Activated naive CD8-positive, alpha-beta T cell (primary cell): ENCODE results near the gene RNF150.
"Not testable (repeated sequence)": the region's sequence is repeated elsewhere in the genome, so short reads cannot be mapped to it uniquely, and the experiment has no call there.

Experiments
- H3K27ac Mint-ChIP-seq: one replicate; pipeline ENCODE4 v1.8.0; 2021; ENCODE audit warnings: mixed read lengths
- H3K27me3 Mint-ChIP-seq: one replicate; pipeline ENCODE4 v1.8.0; 2021; ENCODE audit warnings: mixed read lengths
- H3K36me3 Mint-ChIP-seq: one replicate; pipeline ENCODE4 v1.8.0; 2021; ENCODE audit warnings: mixed read lengths
- H3K4me1 Mint-ChIP-seq: one replicate; pipeline ENCODE4 v1.8.0; 2021; ENCODE audit warnings: low read depth, mixed read lengths
- H3K4me3 Mint-ChIP-seq: one replicate; pipeline ENCODE4 v1.8.0; 2021; ENCODE audit warnings: mild to moderate bottlenecking, mixed read lengths
- H3K9me3 Mint-ChIP-seq: one replicate; pipeline ENCODE4 v1.8.0; 2021; ENCODE audit warnings: low read depth, mixed read lengths

RNF150 gene

DNA sequence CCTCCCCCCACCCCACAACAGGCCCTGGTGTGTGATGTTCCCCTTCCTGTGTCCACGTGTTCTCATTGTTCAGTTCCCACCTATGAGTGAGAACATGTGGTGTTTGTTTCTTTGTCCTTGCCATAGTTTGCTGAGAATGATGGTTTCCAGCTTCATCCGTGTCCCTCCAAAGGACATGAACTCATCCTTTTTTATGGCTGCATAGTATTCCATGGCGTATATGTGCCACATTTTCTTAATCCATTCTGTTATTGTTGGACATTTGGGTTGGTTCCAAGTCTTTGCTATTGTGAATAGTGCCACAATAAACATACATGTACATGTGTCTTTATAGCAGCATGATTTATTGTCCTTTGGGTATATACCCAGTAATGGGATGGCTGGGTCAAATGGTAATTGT is 312.7 kb downstream of the RNF150 start:
- H3K36me3 Mint-ChIP-seq, H3K27ac Mint-ChIP-seq, H3K4me1 Mint-ChIP-seq, H3K27me3 Mint-ChIP-seq, H3K4me3 Mint-ChIP-seq, H3K9me3 Mint-ChIP-seq: not testable (repeated sequence)

DNA sequence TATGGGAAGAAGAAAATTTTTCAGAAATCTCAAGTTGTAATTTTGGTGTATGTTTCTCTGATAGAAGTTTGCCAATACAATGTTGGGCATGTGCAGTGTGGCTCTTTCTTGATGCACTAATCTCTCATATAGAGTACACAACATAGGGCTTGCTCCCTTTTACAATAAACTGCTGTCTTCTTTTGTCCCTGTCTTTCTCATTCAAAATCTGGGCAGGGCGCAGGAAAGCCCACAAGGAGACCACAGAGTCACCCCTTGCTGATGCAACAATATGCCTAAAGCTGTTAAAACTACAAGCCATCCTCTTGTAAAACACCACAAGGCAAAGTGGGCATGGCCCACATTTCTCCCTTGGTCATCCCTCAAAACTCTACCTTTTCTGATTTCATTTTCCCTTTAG is 313.7 kb downstream of the RNF150 start:
- no peaks in the 10 kb centered on the region for H3K4me1 Mint-ChIP-seq
- H3K36me3 Mint-ChIP-seq, result no peaks in the 10 kb centered on the region

DNA sequence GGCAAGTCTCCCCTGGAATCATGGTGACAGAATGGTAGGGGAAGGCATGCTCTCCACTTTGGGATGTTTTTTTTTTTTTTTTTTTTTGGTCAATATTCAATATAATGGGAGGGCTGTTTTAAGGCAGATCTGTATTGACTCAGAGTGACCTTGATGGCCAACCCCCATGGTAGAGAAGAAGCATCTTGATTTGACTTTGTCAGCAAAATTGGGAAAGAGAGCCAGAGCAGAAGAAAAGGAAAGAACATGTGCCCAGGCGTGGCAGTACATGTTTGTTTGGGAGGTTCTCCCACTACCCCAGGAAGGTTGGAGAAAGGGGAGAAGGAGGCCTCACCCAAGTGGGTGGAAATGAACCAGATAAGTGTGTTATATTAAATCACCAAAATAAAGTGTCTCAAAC is 314.8 kb downstream of the RNF150 start:
- Mint-ChIP-seq H3K27ac (no peak overlapping the region), H3K36me3 (no peaks in the 10 kb centered on the region), H3K27me3 (peaks cover 5% of the 10 kb centered on the region), H3K4me3 (no peak overlapping the region), H3K4me1 (no peaks in the 10 kb centered on the region), H3K9me3 (no peaks in the 10 kb centered on the region)

More for the DNA sequence above, 313.7 kb downstream of the RNF150 start:
- Mint-ChIP-seq H3K4me3 (no peak overlapping the region), H3K27me3 (peaks cover 5% of the 10 kb centered on the region), H3K27ac (no peak overlapping the region), H3K9me3 (no peaks in the 10 kb centered on the region)

DNA sequence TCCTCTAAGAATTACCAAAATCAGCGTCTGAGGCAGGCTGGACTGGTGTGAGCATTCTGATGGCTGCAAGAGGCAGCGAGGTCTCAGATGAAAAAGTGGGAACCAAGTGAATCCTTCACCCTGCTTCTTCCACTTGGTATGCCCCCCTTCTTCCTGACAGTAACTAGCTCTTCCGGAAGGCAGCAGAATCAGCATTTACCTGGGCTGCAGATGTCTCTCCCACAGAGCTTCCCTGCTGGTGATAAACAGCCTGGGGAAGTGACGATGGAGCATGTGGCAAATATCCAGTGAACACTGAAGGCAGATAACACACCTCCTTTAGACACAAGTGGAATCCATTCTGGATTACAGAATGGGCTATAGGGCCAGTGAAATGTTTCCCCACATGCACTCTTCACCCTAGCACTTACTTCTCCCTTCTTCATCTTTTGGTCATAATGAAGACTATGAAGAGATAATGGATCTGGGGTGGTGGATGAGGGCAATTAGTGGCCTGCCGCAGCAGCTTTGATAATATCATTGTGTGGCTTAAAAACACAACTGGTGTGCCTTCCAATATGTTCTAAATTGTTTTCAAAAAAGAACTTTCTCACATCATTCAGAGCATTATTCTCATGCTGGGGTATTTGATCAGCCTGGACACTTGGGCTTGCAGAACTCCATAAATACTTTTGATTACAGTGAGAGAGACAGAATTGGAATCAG is 316.3 kb downstream of the RNF150 start:
- H3K4me1 Mint-ChIP-seq, result no peaks in the 10 kb centered on the region
- H3K4me3 Mint-ChIP-seq, result no peak overlapping the region
- H3K36me3 Mint-ChIP-seq, result no peaks in the 10 kb centered on the region
- no peaks in the 10 kb centered on the region for H3K9me3 Mint-ChIP-seq
- peaks cover 6% of the 10 kb centered on the region for H3K27me3 Mint-ChIP-seq
- no peak overlapping the region for H3K27ac Mint-ChIP-seq

DNA sequence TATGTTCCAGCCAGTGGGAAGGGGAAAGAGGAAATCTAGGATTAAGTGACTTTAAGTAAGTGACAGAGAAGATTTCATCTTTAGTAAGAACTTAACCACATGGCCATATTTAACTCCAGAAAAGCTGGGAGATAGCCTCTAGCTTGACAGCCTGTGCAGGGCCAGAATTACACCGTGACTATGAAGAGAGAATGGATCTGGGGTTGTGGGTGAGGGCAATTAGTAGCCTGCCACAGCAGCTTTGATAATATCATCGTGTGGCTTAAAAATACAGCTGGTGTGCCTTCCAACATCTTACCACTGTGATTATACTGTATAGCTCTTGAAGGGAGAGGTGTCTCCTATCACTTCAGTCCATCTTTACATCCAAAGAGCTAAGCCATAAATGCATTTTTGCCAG is 319.5 kb downstream of the RNF150 start:
- no peaks in the 10 kb centered on the region for H3K36me3 Mint-ChIP-seq
- H3K27ac Mint-ChIP-seq, result no peak overlapping the region
- no peak overlapping the region for H3K4me3 Mint-ChIP-seq
- no peaks in the 10 kb centered on the region for H3K9me3 Mint-ChIP-seq
- no peaks in the 10 kb centered on the region for H3K4me1 Mint-ChIP-seq
- H3K27me3 Mint-ChIP-seq, result peaks cover 14% of the 10 kb centered on the region

DNA sequence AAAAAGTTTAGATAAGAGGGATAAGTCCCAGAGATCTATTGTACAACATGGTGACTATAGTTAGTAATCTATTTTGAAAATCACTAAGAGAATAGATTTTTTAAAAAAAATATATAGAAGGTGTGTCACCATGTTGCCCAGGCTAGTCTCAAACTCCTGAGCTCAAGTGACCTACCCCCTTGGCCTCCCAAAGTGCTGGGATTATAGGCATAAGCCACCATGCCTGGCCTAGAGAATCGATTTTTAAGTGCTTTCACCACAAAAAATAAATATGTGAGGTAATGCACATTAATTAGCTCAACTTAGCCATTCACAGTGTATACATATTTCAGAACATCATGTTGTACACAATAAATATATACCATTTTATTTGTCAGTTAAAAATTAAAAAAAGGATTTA is 320.4 kb downstream of the RNF150 start:
- no peak overlapping the region for H3K4me3 Mint-ChIP-seq
- H3K27me3 Mint-ChIP-seq, result peaks cover 14% of the 10 kb centered on the region
- no peaks in the 10 kb centered on the region for H3K36me3 Mint-ChIP-seq
- H3K27ac Mint-ChIP-seq, result no peak overlapping the region
- no peaks in the 10 kb centered on the region for H3K4me1 Mint-ChIP-seq
- H3K9me3 Mint-ChIP-seq, result no peaks in the 10 kb centered on the region

DNA sequence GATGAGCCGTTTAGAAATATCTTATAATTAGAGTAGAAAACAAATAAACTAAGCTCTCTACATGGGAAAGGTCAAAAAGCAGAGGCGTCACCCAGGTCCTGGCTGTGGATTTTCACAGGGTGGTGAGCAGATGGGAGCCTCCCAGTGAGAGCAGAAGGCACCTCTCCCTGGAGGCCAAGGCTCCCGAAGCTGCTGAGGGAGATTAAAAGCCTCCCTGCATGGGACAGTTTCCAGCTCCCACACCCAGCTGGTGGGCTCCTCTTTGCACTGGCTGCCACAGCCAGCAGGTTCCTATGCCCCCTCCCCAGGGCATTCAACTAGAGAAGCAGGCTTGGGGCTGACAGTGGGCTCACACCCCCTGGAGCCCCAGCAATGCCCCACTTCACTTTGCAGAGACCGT is 321.8 kb downstream of the RNF150 start:
- no peaks in the 10 kb centered on the region for H3K4me1 Mint-ChIP-seq
- no peaks in the 10 kb centered on the region for H3K36me3 Mint-ChIP-seq
- no peak overlapping the region for H3K4me3 Mint-ChIP-seq
- H3K27ac Mint-ChIP-seq, result no peak overlapping the region
- no peaks in the 10 kb centered on the region for H3K9me3 Mint-ChIP-seq
- H3K27me3 Mint-ChIP-seq, result peaks cover 17% of the 10 kb centered on the region

DNA sequence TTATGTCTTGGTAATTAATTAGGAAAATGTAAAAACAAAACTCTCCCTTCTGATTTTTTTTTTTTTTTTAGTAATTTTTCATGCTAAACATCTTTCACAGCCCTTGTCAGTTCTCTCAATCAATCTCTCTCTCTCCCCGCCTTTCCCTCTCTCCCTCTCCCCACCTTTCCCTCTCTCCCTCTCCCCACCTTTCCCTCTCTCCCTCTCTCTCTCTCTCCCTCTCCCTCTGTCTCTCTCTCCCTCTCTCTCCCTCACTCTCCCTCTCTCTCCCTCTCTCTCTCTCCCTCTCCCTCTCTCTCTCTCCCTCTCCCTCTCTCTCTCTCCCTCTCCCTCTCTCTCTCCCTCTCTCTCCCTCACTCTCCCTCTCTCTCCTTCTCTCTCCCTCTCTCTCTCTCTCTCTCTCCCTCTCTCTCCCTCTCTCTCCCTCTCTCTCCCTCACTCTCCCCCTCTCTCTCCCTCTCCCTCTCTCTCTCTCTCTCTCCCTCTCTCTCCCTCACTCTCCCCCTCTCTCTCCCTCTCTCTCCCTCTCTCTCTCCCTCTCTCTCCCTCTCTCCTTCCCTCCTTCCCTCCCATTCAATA is 322.6 kb downstream of the RNF150 start:
- H3K36me3 Mint-ChIP-seq, H3K4me3 Mint-ChIP-seq, H3K9me3 Mint-ChIP-seq, H3K4me1 Mint-ChIP-seq, H3K27ac Mint-ChIP-seq: not testable (repeated sequence)
- peaks cover 17% of the 10 kb centered on the region for H3K27me3 Mint-ChIP-seq
